Measurements from ENCODE around the gene GDF3. TPM values are rescaled to one million over a fixed set of nuclear protein-coding genes. Genes with fewer than 3 reads are reported as not detected.

The GDF3 gene
- total and polyA plus RNA-seq, 2 donors (not counting 1 experiment from before 2014, with no cell fraction given): not detected

DNA sequence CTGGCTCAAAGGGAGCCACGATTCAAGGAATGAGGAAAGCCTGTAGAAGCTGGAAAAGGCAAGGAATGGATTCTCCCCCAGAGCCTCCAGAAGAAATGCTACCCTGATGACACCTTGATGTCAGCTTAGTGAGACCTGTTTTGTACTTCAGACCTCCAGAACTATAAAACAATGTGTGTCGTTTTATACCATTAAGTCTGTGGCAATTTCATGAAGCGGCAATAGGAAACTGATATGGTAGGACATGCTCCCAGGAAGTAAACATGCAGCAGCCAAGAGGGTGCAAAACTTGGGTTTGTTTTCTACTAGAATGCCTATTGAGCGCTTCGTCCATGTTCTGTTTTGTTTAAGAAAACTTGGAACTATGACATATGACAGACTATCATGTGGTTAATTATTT lies 27.4 kb downstream of the GDF3 start:
- H3K4me1 ChIP-seq (ENCODE audit: control insufficient read depth, extremely low read depth, insufficient read depth, low read length): no peaks in the 10 kb centered on the region
- H2AFZ ChIP-seq (ENCODE audit: low read length): no peak overlapping the region
- H4K20me1 ChIP-seq (ENCODE audit: control insufficient read depth, extremely low read depth, insufficient read depth, low read length): no peaks in the 10 kb centered on the region
- no peak overlapping the region for H3K27ac ChIP-seq (ENCODE audit: insufficient read depth, low read length)
- no peak overlapping the region for H3K9ac ChIP-seq (ENCODE audit: insufficient read depth, low read length)
- H3K27me3 ChIP-seq (ENCODE audit: control insufficient read depth, insufficient read depth, low read length): no peaks in the 10 kb centered on the region
- TF ChIP-seq, protein P1, sequence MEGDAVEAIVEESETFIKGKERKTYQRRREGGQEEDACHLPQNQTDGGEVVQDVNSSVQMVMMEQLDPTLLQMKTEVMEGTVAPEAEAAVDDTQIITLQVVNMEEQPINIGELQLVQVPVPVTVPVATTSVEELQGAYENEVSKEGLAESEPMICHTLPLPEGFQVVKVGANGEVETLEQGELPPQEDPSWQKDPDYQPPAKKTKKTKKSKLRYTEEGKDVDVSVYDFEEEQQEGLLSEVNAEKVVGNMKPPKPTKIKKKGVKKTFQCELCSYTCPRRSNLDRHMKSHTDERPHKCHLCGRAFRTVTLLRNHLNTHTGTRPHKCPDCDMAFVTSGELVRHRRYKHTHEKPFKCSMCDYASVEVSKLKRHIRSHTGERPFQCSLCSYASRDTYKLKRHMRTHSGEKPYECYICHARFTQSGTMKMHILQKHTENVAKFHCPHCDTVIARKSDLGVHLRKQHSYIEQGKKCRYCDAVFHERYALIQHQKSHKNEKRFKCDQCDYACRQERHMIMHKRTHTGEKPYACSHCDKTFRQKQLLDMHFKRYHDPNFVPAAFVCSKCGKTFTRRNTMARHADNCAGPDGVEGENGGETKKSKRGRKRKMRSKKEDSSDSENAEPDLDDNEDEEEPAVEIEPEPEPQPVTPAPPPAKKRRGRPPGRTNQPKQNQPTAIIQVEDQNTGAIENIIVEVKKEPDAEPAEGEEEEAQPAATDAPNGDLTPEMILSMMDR (conservative IDR thresholded peaks at IDR 0.05 in 1 of 2, IDR thresholded peaks at IDR 0.05 in 1 of 2; ENCODE audit: low read depth in 1 of 2, low read length in 2 of 2): no peak
- no peak for TF ChIP-seq EZH2 (IDR thresholded peaks at IDR 0.05; ENCODE audit: low read length, missing control alignments)
- H3K36me3 ChIP-seq (ENCODE audit: control insufficient read depth, insufficient read depth, low read length): no peaks in the 10 kb centered on the region
- H3K4me3 ChIP-seq (replicated peaks in 1 of 4; ENCODE audit: control extremely low read depth in 1 of 4, insufficient read depth in 1 of 4, low read depth in 3 of 4, low read length in 4 of 4): no peak overlapping the region
- H3K9me3 ChIP-seq (ENCODE audit: control insufficient read depth, insufficient read depth, low read depth, low read length): no peaks in the 10 kb centered on the region
- H3K4me2 ChIP-seq (ENCODE audit: extremely low read depth, insufficient read depth, low read length): no peak overlapping the region
- no peak for DNase-seq (ENCODE audit: low read depth in 2 of 2)
- no peaks in the 10 kb centered on the region for H3K79me2 ChIP-seq (ENCODE audit: control insufficient read depth, insufficient read depth, low read length)

DNA sequence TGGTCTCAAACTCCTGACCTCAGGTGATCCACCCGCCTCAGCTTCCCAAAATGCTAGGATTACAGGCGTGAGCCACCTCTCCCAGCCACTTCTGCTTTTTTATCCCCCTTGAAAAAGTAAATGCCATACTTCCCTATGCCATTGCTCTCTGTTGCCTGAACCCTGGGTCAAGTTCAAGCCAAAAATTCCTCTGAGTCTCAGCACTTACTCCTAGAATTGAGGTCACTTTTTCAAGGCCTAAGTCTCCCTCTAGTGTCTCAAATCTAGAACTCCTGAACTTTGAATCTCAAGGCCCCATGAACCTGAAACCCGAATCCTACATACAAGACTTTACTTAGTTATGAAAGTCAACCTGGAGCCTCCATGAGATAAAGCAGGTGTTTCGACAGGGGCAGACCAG lies 28.4 kb downstream of the GDF3 start:
- H4K20me1 ChIP-seq (ENCODE audit: control insufficient read depth, extremely low read depth, insufficient read depth, low read length): no peaks in the 10 kb centered on the region
- H3K4me3 ChIP-seq (replicated peaks in 1 of 4; ENCODE audit: control extremely low read depth in 1 of 4, insufficient read depth in 1 of 4, low read depth in 3 of 4, low read length in 4 of 4): no peak overlapping the region
- no peak overlapping the region for H2AFZ ChIP-seq (ENCODE audit: low read length)
- H3K9ac ChIP-seq (ENCODE audit: insufficient read depth, low read length): no peak overlapping the region
- no peaks in the 10 kb centered on the region for H3K27me3 ChIP-seq (ENCODE audit: control insufficient read depth, insufficient read depth, low read length)
- H3K4me2 ChIP-seq (ENCODE audit: extremely low read depth, insufficient read depth, low read length): no peak overlapping the region
- H3K4me1 ChIP-seq (ENCODE audit: control insufficient read depth, extremely low read depth, insufficient read depth, low read length): no peaks in the 10 kb centered on the region
- no peak for DNase-seq (ENCODE audit: low read depth in 2 of 2)
- no peaks in the 10 kb centered on the region for H3K9me3 ChIP-seq (ENCODE audit: control insufficient read depth, insufficient read depth, low read depth, low read length)
- H3K79me2 ChIP-seq (ENCODE audit: control insufficient read depth, insufficient read depth, low read length): no peaks in the 10 kb centered on the region
- no peak overlapping the region for H3K27ac ChIP-seq (ENCODE audit: insufficient read depth, low read length)
- no peak for TF ChIP-seq EZH2 (IDR thresholded peaks at IDR 0.05; ENCODE audit: low read length, missing control alignments)
- TF ChIP-seq, protein P1 (conservative IDR thresholded peaks at IDR 0.05 in 1 of 2, IDR thresholded peaks at IDR 0.05 in 1 of 2; ENCODE audit: low read depth in 1 of 2, low read length in 2 of 2): no peak
- no peaks in the 10 kb centered on the region for H3K36me3 ChIP-seq (ENCODE audit: control insufficient read depth, insufficient read depth, low read length)

DNA sequence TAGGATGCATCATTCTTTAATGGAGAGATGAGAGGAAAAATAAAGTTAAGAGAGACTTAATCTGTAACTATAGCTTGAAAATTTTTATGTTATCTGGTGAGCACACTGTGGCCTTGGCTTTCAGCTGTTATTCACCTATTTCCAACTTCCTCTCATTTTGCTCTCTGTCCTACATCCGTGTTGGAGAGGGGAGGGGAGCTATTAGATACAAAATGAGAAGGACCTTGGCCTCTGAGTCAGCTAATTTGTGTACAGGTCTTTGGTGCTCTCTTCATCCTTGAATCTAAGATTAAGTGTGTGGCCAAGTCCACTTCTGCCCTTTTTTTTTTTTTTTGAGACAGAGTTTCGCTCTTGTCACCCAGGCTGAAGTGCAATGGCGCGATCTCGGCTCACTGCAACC lies 29.0 kb downstream of the GDF3 start:
- H3K9ac ChIP-seq (ENCODE audit: insufficient read depth, low read length): no peak overlapping the region
- no peak for DNase-seq (ENCODE audit: low read depth in 2 of 2)
- H3K79me2 ChIP-seq (ENCODE audit: control insufficient read depth, insufficient read depth, low read length): no peaks in the 10 kb centered on the region
- H4K20me1 ChIP-seq (ENCODE audit: control insufficient read depth, extremely low read depth, insufficient read depth, low read length): no peaks in the 10 kb centered on the region
- no peaks in the 10 kb centered on the region for H3K36me3 ChIP-seq (ENCODE audit: control insufficient read depth, insufficient read depth, low read length)
- TF ChIP-seq, protein P1 (conservative IDR thresholded peaks at IDR 0.05 in 1 of 2, IDR thresholded peaks at IDR 0.05 in 1 of 2; ENCODE audit: low read depth in 1 of 2, low read length in 2 of 2): no peak
- no peak for TF ChIP-seq EZH2 (IDR thresholded peaks at IDR 0.05; ENCODE audit: low read length, missing control alignments)
- H3K4me2 ChIP-seq (ENCODE audit: extremely low read depth, insufficient read depth, low read length): no peak overlapping the region
- no peak overlapping the region for H3K27ac ChIP-seq (ENCODE audit: insufficient read depth, low read length)
- H3K4me3 ChIP-seq (replicated peaks in 1 of 4; ENCODE audit: control extremely low read depth in 1 of 4, insufficient read depth in 1 of 4, low read depth in 3 of 4, low read length in 4 of 4): no peak overlapping the region
- no peaks in the 10 kb centered on the region for H3K27me3 ChIP-seq (ENCODE audit: control insufficient read depth, insufficient read depth, low read length)
- H3K9me3 ChIP-seq (ENCODE audit: control insufficient read depth, insufficient read depth, low read depth, low read length): no peaks in the 10 kb centered on the region
- H3K4me1 ChIP-seq (ENCODE audit: control insufficient read depth, extremely low read depth, insufficient read depth, low read length): no peaks in the 10 kb centered on the region
- no peak overlapping the region for H2AFZ ChIP-seq (ENCODE audit: low read length)

All from fibroblast of lung (primary cell).